HepG2 (cell line): ENCODE measurements around the gene RBP3. TPM values are rescaled to one million over a fixed set of nuclear protein-coding genes. Genes with fewer than 3 reads are reported as not detected.

Source experiments
- ATAC-seq: fragments of 200-7000 bp; cut with Tn5 transposase; 3 replicates; pipeline ENCODE4 v1.9.1; 2020; ENCODE audit warnings: mild to moderate bottlenecking, moderate library complexity
- BruUV-seq: library from RNA; stranded (reverse); fragments of 400-500 nt; replicated peaks from 2 replicates; lab custom pipeline; 2021; lab: Mats Ljungman, UMichigan
- CTCF ChIA-PET: fragments of 300-600 bp; formaldehyde crosslinking; extraction: SDS; loops from one replicate; lab custom pipeline; 2021; ENCODE audit warnings: low total read pairs, inconsistent platforms, low intra/inter-chr PET ratio; lab: Yijun Ruan, JAX
- POLR2A ChIA-PET: fragments of 350-600 bp; sonication (Branson Sonifier 250); formaldehyde crosslinking; loops from one replicate; lab custom pipeline; 2020; ENCODE audit warnings: antibody characterized with exemption, inconsistent platforms; lab: Yijun Ruan, JAX
- DNase-seq: peaks from one replicate; pipeline ENCODE4 v3.0.0-alpha.2; 2015; ENCODE audit warnings: low spot score
- FAIRE-seq: peaks from 3 replicates; lab custom pipeline; 2011; peaks lifted over from hg19 to GRCh38; lab: Jason Lieb, UNC
- H2AFZ ChIP-seq: one replicate; pipeline ENCODE4 v1.6.1; 2011; ENCODE audit warnings: low read length, inconsistent platforms
- H3K27ac ChIP-seq: fragments of 300-600 bp; 3 replicates; pipeline ENCODE4 v1.8.0; 2011; ENCODE audit warnings: mixed run types, mild to moderate bottlenecking, mixed read lengths, low read length, inconsistent platforms; ENCODE audit not compliant: insufficient read depth; ENCODE audit errors: extremely low read length
- H3K27me3 ChIP-seq, 2 experiments: fragments of 200-600 bp in 1 of 2; 2 replicates in 1 of 2; 3 replicates in 1 of 2; pipeline versions ENCODE4 v1.6.0 to v1.8.0; 2011; ENCODE audit warnings: low read length in 2 of 2, mild to moderate bottlenecking in 2 of 2, moderate library complexity in 2 of 2, inconsistent platforms in 1 of 2; ENCODE audit not compliant: insufficient read depth in 2 of 2, control insufficient read depth in 1 of 2
- H3K36me3 ChIP-seq, 2 experiments: fragments of 200-600 bp in 1 of 2; replicated peaks in 1 of 2; 2 replicates in 1 of 2; 3 replicates in 1 of 2; pipeline versions ENCODE4 v1.5.1 to v1.8.0; 2011; ENCODE audit warnings: low read length in 2 of 2, inconsistent platforms in 1 of 2; ENCODE audit not compliant: insufficient read depth in 2 of 2, control insufficient read depth in 1 of 2
- H3K4me1 ChIP-seq: 2 replicates; pipeline ENCODE4 v1.5.1; 2012; ENCODE audit warnings: low read length, inconsistent platforms; ENCODE audit not compliant: insufficient read depth
- H3K4me2 ChIP-seq: 2 replicates; pipeline ENCODE4 v1.6.0; 2011; ENCODE audit warnings: low read depth, low read length, inconsistent platforms
- H3K4me3 ChIP-seq, 3 experiments: fragments of 200-600 bp in 1 of 3; sonication (generic), shearing (Covaris generic) in 1 of 3; replicated peaks in 1 of 3; 2 replicates each; pipeline ENCODE4 v1.5.1; 2011 to 2016; ENCODE audit warnings: low read length in 3 of 3, inconsistent platforms in 2 of 3, low read depth in 2 of 3, mild to moderate bottlenecking in 2 of 3, control low read depth in 1 of 3, mixed read lengths in 1 of 3; ENCODE audit not compliant: insufficient read depth in 1 of 3
- H3K79me2 ChIP-seq: one replicate; pipeline ENCODE4 v1.6.1; 2011; ENCODE audit warnings: low read length, inconsistent platforms; ENCODE audit not compliant: insufficient read depth
- H3K9ac ChIP-seq: 2 replicates; pipeline ENCODE4 v1.6.0; 2011; ENCODE audit warnings: mild to moderate bottlenecking, low read depth, low read length, inconsistent platforms; ENCODE audit not compliant: insufficient read depth
- H3K9me3 ChIP-seq: 2 replicates; pipeline ENCODE4 v1.5.1; 2012; ENCODE audit warnings: mild to moderate bottlenecking, low read length
- H4K20me1 ChIP-seq: 2 replicates; pipeline ENCODE4 v1.6.0; 2011; ENCODE audit warnings: inconsistent platforms, mild to moderate bottlenecking, low read length, moderate library complexity; ENCODE audit not compliant: insufficient read depth
- EED ChIP-seq: sonication (generic); formaldehyde crosslinking; IDR thresholded peaks from 2 replicates; pipeline ENCODE4 v1.5.0; 2020; ENCODE audit warnings: mild to moderate bottlenecking, missing genetic modification reagents
- FOXA1 ChIP-seq, 2 experiments: fragments of 450-650 bp in 1 of 2; sonication (generic) in 1 of 2; formaldehyde crosslinking in 1 of 2; IDR thresholded peaks; 2 replicates each; pipeline versions ENCODE4 v1.4.0 to v1.6.1; 2016 to 2020; ENCODE audit warnings: missing genetic modification reagents in 1 of 2
- HNRNPK ChIP-seq: fragments of 200-400 bp; formaldehyde crosslinking; IDR thresholded peaks from 2 replicates; pipeline ENCODE4 v1.6.1; 2018; ENCODE audit warnings: low read length, low read depth, moderate library complexity, mild to moderate bottlenecking; ENCODE audit not compliant: poor library complexity, severe bottlenecking
- HNRNPLL ChIP-seq: fragments of 200-400 bp; formaldehyde crosslinking; IDR thresholded peaks from 2 replicates; pipeline ENCODE4 v1.6.1; 2017; ENCODE audit warnings: mild to moderate bottlenecking, low read depth, low read length; ENCODE audit not compliant: poor library complexity, severe bottlenecking
- KMT2B ChIP-seq: IDR thresholded peaks from 2 replicates; pipeline ENCODE4 v1.6.1; 2016; ENCODE audit warnings: missing genetic modification reagents, missing compliant biosample characterization
- NR2C2 ChIP-seq: sonication (generic); formaldehyde crosslinking; IDR thresholded peaks from 2 replicates; pipeline ENCODE4 v1.4.0; 2020; ENCODE audit warnings: missing genetic modification reagents, mild to moderate bottlenecking, moderate library complexity, borderline replicate concordance
- SNAI1 ChIP-seq: sonication (generic); formaldehyde crosslinking; IDR thresholded peaks from 2 replicates; pipeline ENCODE4 v1.5.0; 2020; ENCODE audit warnings: mild to moderate bottlenecking, missing genetic modification reagents, borderline replicate concordance
- WGBS: methylation state at CpG from one replicate; pipeline ENCODE4 v1.1.6; 2017; ENCODE audit warnings: low lambda C conversion rate; 5-methylcytosine and 5-hydroxymethylcytosine counted together
- in situ Hi-C: cut with HindIII; loops from 2 replicates; pipeline ENCODE4 v1.10.0; 2017; ENCODE audit warnings: low pct_unique_long_range_greater_than_20kb; ENCODE audit not compliant: extremely low pct_ligation_motif_present
- intact Hi-C: fragments of 100-400 bp; cut with micrococcal nuclease; formaldehyde crosslinking; loops from one replicate; pipeline ENCODE4 v1.10.0; 2022; ENCODE audit not compliant: unreplicated experiment
- polyA plus RNA-seq, 8 experiments: library from polyadenylated mRNA; depleted of rRNA in 3 of 8; stranded (reverse) in 7 of 8; unstranded in 1 of 8; fragments of >200 nt; fragmentation: Illumina TruSeq in 4 of 8; extraction: Trizol in 4 of 8; gene quantifications; 2 replicates each; pipeline versions ENCODE4 v1.2.1 to v1.2.3, GENCODE V29; 2011 to 2016; ENCODE audit warnings: low read depth in 4 of 8, missing spikeins in 1 of 8, mixed read lengths in 1 of 8; ENCODE audit not compliant: insufficient read depth in 1 of 8
- total RNA-seq, 5 experiments: library from RNA; depleted of rRNA; stranded (reverse); fragments of >200 nt; fragmentation: Illumina TruSeq; extraction: Trizol; gene quantifications; 2 replicates each; pipeline ENCODE4 v1.2.3, GENCODE V29; 2016; ENCODE audit warnings: low read depth in 1 of 5
- TF ChIP-seq, protein P1 (sequence below): sonication (generic); formaldehyde crosslinking; IDR thresholded peaks from 2 replicates; pipeline ENCODE4 v1.4.0; 2020; ENCODE audit warnings: mild to moderate bottlenecking, missing genetic modification reagents
- TF ChIP-seq, protein P2 (sequence below): IDR thresholded peaks from 2 replicates; pipeline ENCODE4 v1.6.1; 2018; ENCODE audit warnings: missing genetic modification reagents
- TF ChIP-seq, protein P3 (sequence below): sonication (generic); formaldehyde crosslinking; conservative IDR thresholded peaks from 2 replicates; pipeline ENCODE4 v1.8.1; 2023; ENCODE audit warnings: missing genetic modification reagents

RBP3 gene
- total and polyA plus RNA-seq, 2 of the 13 experiments (the other 11 are each of a cell fraction or from before 2014, with no cell fraction given) = not detected

DNA sequence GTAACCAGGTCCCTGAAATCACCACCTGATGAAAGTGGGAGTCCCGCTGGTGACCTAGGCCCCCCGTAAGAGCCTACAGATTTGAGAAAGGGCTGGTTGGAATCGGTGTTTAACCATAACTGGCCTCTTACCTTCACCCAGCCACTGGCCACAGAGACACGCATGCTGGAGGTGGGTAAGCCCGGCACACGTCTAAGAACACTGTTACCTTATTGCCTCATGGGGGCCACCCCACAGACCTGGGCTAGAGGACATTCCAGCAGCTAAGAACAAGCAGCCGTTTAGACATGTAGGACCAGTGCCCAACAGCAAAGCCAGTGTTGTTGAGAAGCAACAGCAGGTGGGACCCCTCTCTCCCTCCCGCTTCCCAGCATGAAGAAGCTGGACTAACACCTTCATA, 28.4 kb upstream of the RBP3 start:
- H2AFZ ChIP-seq = no peak overlapping the region
- in situ Hi-C loops (no loop called here), intact Hi-C loops (no loop called here)
- TF ChIP-seq SNAI1 (CRISPR knock-in tag) (no peak), FOXA1 (IDR thresholded peaks at IDR 0.05) (no peak), FOXA1 (CRISPR knock-in tag; IDR thresholded peaks at IDR 0.05) (no peak), HNRNPK (no peak), KMT2B (no peak), EED (CRISPR knock-in tag) (no peak), HNRNPLL (no peak), NR2C2 (CRISPR knock-in tag) (no peak)
- TF ChIP-seq, protein P1, sequence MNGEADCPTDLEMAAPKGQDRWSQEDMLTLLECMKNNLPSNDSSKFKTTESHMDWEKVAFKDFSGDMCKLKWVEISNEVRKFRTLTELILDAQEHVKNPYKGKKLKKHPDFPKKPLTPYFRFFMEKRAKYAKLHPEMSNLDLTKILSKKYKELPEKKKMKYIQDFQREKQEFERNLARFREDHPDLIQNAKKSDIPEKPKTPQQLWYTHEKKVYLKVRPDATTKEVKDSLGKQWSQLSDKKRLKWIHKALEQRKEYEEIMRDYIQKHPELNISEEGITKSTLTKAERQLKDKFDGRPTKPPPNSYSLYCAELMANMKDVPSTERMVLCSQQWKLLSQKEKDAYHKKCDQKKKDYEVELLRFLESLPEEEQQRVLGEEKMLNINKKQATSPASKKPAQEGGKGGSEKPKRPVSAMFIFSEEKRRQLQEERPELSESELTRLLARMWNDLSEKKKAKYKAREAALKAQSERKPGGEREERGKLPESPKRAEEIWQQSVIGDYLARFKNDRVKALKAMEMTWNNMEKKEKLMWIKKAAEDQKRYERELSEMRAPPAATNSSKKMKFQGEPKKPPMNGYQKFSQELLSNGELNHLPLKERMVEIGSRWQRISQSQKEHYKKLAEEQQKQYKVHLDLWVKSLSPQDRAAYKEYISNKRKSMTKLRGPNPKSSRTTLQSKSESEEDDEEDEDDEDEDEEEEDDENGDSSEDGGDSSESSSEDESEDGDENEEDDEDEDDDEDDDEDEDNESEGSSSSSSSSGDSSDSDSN (CRISPR knock-in tag) = no peak
- TF ChIP-seq, protein P2, sequence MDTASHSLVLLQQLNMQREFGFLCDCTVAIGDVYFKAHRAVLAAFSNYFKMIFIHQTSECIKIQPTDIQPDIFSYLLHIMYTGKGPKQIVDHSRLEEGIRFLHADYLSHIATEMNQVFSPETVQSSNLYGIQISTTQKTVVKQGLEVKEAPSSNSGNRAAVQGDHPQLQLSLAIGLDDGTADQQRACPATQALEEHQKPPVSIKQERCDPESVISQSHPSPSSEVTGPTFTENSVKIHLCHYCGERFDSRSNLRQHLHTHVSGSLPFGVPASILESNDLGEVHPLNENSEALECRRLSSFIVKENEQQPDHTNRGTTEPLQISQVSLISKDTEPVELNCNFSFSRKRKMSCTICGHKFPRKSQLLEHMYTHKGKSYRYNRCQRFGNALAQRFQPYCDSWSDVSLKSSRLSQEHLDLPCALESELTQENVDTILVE (CRISPR knock-in tag) = no peak
- TF ChIP-seq, protein P3, sequence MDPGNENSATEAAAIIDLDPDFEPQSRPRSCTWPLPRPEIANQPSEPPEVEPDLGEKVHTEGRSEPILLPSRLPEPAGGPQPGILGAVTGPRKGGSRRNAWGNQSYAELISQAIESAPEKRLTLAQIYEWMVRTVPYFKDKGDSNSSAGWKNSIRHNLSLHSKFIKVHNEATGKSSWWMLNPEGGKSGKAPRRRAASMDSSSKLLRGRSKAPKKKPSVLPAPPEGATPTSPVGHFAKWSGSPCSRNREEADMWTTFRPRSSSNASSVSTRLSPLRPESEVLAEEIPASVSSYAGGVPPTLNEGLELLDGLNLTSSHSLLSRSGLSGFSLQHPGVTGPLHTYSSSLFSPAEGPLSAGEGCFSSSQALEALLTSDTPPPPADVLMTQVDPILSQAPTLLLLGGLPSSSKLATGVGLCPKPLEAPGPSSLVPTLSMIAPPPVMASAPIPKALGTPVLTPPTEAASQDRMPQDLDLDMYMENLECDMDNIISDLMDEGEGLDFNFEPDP (CRISPR knock-in tag) = no peak
- ATAC-seq (no peak), FAIRE-seq (no peak), DNase-seq (no peak)
- no TSS peak for BruUV-seq
- H3K4me3 ChIP-seq = no peak overlapping the region
- 17% methylated on average over 3 of the region's 8 CpGs for WGBS
- H3K4me2 ChIP-seq = no peak overlapping the region
- CTCF ChIA-PET = no interaction called here
- H4K20me1 ChIP-seq = no peaks in the 10 kb centered on the region
- H3K9me3 ChIP-seq = no peaks in the 10 kb centered on the region
- no peak overlapping the region for H3K27ac ChIP-seq
- no peak overlapping the region for H3K9ac ChIP-seq
- H3K4me1 ChIP-seq = no peaks in the 10 kb centered on the region
- H3K36me3 ChIP-seq = no peaks in the 10 kb centered on the region
- H3K27me3 ChIP-seq = peaks cover 0 to 8% of the 10 kb centered on the region in 2 experiments; a peak in 2 of 5 replicates
- no peaks in the 10 kb centered on the region for H3K79me2 ChIP-seq
- POLR2A ChIA-PET = no interaction called here
